Skeletal muscle tissue (tissue), 4 donors: ENCODE measurements around the gene SLC25A23. TPM values are rescaled to one million over a fixed set of nuclear protein-coding genes. Genes with fewer than 3 reads are reported as not detected.

Experiments used
- H3K27ac ChIP-seq: one replicate; pipeline ENCODE4 v1.7.0; 2013; ENCODE audit warnings: mild to moderate bottlenecking, low read depth, low read length, inconsistent platforms
- H3K27me3 ChIP-seq, 3 donors: one replicate each; pipeline ENCODE4 v1.7.0; 2013; ENCODE audit warnings: low read length in 3 of 3; ENCODE audit not compliant: control insufficient read depth in 3 of 3, insufficient read depth in 3 of 3
- H3K36me3 ChIP-seq, 3 donors: one replicate each; pipeline ENCODE4 v1.7.0; 2013; ENCODE audit warnings: low read length in 3 of 3; ENCODE audit not compliant: control insufficient read depth in 3 of 3, insufficient read depth in 3 of 3
- H3K4me1 ChIP-seq, 3 donors: one replicate each; pipeline ENCODE4 v1.7.0; 2013; ENCODE audit warnings: low read length in 3 of 3, mild to moderate bottlenecking in 3 of 3; ENCODE audit not compliant: control insufficient read depth in 3 of 3, insufficient read depth in 3 of 3
- H3K4me3 ChIP-seq, 3 donors: one replicate each; pipeline ENCODE4 v1.7.0; 2013; ENCODE audit warnings: low read length in 3 of 3
- H3K9ac ChIP-seq, 3 donors: one replicate each; pipeline ENCODE4 v1.7.0; 2013; ENCODE audit warnings: low read length in 3 of 3, mild to moderate bottlenecking in 3 of 3, moderate library complexity in 2 of 3, low read depth in 1 of 3
- H3K9me3 ChIP-seq, 3 donors: one replicate each; pipeline ENCODE4 v1.7.0; 2013; ENCODE audit warnings: low read length in 3 of 3; ENCODE audit not compliant: control insufficient read depth in 3 of 3
- total RNA-seq: library from RNA; depleted of rRNA; stranded (reverse); fragments of >200 nt; gene quantifications from one replicate; pipeline ENCODE4 v1.2.3, GENCODE V29; 2014
- donor health status: Osteomylitis.

The SLC25A23 gene
- total RNA-seq, 1 donor from 2014 or later = 7.8 TPM

DNA sequence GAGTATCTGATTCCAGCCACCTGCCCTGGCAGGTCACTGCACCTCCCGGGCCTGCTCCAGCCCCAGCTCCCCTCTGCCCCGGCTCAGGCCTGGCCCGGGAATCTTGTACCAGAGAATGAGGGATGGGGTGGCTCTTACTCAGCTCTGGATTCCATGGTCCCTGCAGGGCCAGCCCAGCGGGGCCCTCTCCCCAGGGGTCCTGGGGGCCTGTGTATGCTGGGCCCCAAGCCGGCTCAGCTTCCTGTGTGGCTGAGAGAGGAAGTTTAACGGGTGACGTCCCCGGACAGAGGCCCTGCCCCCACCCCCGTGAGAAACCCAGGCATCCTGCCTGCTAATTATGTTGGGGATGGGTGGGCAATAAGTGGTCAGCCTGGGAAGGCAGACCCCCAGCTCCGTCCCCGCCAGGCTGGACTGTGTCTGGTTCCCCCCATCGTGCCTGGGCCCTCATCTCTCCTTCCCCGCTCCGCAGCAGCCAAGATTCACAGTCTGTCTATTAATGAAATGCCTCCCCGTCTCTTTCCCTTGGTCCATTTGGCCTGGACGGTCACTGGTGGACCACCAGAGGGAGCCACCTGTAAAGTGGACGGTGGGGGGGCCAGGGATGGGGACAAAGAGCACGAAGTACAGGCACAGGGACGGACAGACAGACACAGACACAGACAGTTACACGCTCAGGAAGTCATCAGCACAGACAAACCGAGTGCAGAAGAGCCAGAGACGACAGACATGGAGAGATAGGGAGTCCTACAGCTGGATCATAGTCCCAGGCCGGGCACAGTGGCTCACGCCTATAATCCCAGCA, 22.1 kb upstream of the SLC25A23 start, which contains the start of gene DENND1C:
TSS of gene DENND1C (minus strand) at position 247 of the 802 bp plus-strand sequence. CDS start at position 155, 92 bp downstream.
- Histone ChIP-seq H3K9me3 (no peaks in the 10 kb centered on the region), H3K9ac (peak within 1 kb of the TSS in 1 of 3 donors; percentile 38), H3K4me3 (peak within 1 kb of the TSS in 1 of 3 donors; percentile 19), H3K36me3 (no peaks in the 10 kb centered on the region), H3K27me3 (peaks cover 24 to 29% (median 24%) of the 10 kb centered on the region in 3 donors), H3K27ac (no peak within 1 kb of the TSS), H3K4me1 (no peaks in the 10 kb centered on the region)

DNA sequence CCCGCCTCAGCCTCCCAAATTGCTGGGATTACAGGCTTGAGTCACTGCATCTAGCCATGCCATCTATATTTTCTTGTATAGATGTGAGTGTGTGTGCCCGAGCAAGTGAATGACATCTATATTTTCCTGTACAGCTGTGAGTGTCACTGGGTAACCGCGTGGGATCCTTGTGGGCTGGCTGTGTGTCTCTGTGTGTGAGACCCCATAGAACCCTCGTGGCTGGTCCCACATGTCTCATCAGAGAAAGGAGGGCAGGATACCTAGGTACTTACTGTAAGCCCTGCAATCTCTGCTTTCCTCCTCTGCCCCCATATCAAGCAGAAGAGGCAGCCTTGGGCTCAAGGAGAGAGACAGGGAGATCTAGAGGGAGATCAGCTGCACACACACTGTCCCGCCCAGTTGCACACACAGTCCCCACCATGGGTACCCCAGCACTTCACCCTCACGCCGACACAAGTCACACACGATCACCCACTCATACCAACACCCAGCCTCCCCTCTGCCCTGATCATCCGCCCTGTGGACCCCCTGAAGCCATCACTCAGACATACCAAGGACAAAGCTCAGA, 21.3 kb upstream of the SLC25A23 start:
- Histone ChIP-seq H3K9me3 (no peaks in the 10 kb centered on the region), H3K4me3 (peak overlapping the region in 1 of 3 donors; percentile 19), H3K9ac (peak overlapping the region in 1 of 3 donors; percentile 38), H3K36me3 (no peaks in the 10 kb centered on the region), H3K4me1 (peaks cover 0 to 4% (median 2%) of the 10 kb centered on the region in 3 donors), H3K27me3 (peaks cover 31 to 37% (median 31%) of the 10 kb centered on the region in 3 donors), H3K27ac (no peak overlapping the region)

DNA sequence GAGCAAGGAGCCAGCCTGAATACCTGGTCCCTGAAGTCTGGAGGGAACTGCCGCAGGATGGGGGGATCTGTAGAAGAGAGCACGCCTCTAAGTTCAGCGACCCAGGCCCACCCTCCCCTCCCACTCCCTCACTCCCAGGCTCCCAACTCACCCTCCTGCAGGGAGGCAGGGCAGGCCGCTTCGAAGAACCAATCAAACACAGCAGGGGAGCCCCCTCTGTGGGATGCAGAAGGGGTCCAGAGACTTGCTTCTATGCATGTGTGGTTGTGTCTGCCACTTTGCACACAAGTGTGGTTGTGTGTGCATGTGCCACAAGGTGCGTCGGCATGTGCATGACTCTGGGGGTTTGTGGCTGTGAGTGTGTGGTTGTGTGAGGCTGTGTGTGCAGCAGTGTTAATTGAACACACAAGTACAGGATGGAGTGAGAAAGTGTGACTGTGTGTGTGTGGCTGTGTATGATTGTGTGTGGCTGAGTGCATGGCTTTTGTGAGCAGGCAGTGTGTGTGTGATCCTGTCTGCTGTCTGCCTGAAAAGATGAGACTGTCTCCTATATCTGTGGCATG, 20.3 kb upstream of the SLC25A23 start:
- Histone ChIP-seq H3K9ac (no peak overlapping the region), H3K27ac (no peak overlapping the region), H3K27me3 (peaks cover 41 to 47% (median 42%) of the 10 kb centered on the region in 3 donors)

DNA sequence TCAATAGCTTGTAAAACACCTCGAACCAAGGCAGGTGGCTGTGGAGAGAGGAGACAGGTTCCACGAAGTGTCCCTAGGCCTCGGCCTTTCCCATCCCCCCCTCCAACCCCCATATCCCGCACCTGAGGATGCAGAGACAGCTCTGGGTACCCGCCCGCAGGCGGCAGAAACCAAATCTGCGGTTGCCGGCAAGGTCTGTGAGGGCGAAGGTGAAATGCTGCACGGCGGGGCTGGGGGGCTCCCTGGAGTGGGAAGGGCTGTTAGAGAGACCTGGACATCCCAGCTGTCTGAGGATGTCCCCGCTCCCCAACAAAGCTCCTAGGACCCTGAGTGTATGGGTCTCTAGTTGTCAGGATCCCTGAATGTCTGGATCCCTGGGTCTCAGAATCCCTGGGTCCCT, 19.2 kb upstream of the SLC25A23 start:
- H3K9ac ChIP-seq = no peak overlapping the region
- H3K27ac ChIP-seq = no peak overlapping the region
- H3K27me3 ChIP-seq = peaks cover 46 to 49% (median 47%) of the 10 kb centered on the region in 3 donors
- H3K4me1 ChIP-seq = peaks cover 0 to 5% (median 4%) of the 10 kb centered on the region in 3 donors
- no peaks in the 10 kb centered on the region for H3K36me3 ChIP-seq
- no peaks in the 10 kb centered on the region for H3K9me3 ChIP-seq
- no peak overlapping the region for H3K4me3 ChIP-seq

More for the DNA sequence above, 20.3 kb upstream of the SLC25A23 start:
- Histone ChIP-seq H3K4me3 (no peak overlapping the region), H3K4me1 (peaks cover 0 to 5% (median 4%) of the 10 kb centered on the region in 3 donors), H3K36me3 (no peaks in the 10 kb centered on the region), H3K9me3 (no peaks in the 10 kb centered on the region)

DNA sequence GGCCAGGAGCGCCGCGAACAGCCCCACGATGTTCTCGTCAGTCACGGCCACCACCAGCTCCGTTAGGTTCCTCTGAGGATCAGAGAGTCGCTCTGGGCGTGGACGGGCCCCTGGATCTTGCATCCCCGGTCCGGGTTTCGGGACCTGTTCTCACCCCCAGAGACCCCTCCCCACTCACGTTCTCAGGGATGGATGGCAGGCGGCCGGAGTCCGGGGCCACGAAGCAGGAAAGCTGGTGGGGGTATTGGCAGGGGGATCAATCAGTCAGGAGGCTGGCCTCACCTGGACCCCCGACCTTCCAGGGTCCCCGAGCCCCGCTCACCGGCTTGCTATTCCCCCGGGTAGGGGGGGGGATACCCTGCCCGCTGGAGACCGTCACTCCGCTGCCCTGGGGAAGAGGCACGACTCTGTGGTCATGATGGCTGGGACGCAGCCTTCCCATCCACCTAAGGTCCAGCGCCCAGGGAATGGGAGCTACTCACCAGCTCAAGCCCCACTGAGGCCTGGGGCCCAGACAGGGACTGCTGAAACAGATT, 17.4 kb upstream of the SLC25A23 start:
- Histone ChIP-seq H3K27me3 (peaks cover 36 to 49% (median 46%) of the 10 kb centered on the region in 3 donors), H3K36me3 (no peaks in the 10 kb centered on the region), H3K9me3 (no peaks in the 10 kb centered on the region), H3K4me3 (no peak overlapping the region), H3K9ac (no peak overlapping the region), H3K4me1 (peaks cover 0 to 5% (median 4%) of the 10 kb centered on the region in 3 donors), H3K27ac (no peak overlapping the region)

DNA sequence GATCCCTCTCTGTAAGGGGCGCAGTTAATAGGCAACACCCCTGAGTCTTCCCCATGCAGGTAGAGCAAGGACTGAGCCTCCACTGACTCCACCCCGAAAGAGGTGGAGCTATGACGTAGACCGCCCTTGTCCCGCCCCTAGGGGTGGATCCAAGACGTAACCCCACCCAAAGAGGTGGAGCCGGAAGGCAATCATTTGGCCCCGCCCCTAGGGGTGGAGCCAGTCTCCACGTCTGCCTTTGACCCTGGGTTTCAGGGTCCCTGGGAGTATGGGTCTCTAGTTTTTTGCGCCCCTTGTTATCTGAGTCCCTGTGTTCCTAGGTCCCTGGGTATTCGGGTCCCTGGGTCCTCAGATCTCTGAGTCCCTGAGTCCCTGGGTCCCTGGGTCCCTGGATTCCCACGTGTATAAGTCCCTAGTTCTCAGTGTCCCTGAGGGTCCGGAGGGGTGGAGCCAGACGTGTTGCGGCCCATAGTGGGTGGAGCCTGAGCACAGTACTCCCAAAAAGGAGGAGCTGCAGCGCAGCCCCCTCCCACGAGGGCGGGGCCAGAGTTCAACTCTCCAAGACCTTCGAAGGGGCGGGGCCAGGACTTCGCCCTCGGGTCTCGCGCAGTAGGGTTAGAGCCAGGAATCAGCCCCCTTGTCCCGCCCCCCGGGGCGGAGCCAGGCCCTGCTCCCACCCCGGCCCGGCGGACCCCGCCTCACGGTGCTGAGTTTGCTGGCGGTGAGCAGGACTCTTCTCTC, 16.7 kb upstream of the SLC25A23 start:
- Histone ChIP-seq H3K9ac (no peak overlapping the region), H3K4me3 (no peak overlapping the region), H3K27ac (no peak overlapping the region), H3K36me3 (no peaks in the 10 kb centered on the region), H3K27me3 (peaks cover 34 to 47% (median 46%) of the 10 kb centered on the region in 3 donors), H3K4me1 (peaks cover 0 to 5% (median 4%) of the 10 kb centered on the region in 3 donors), H3K9me3 (no peaks in the 10 kb centered on the region)

DNA sequence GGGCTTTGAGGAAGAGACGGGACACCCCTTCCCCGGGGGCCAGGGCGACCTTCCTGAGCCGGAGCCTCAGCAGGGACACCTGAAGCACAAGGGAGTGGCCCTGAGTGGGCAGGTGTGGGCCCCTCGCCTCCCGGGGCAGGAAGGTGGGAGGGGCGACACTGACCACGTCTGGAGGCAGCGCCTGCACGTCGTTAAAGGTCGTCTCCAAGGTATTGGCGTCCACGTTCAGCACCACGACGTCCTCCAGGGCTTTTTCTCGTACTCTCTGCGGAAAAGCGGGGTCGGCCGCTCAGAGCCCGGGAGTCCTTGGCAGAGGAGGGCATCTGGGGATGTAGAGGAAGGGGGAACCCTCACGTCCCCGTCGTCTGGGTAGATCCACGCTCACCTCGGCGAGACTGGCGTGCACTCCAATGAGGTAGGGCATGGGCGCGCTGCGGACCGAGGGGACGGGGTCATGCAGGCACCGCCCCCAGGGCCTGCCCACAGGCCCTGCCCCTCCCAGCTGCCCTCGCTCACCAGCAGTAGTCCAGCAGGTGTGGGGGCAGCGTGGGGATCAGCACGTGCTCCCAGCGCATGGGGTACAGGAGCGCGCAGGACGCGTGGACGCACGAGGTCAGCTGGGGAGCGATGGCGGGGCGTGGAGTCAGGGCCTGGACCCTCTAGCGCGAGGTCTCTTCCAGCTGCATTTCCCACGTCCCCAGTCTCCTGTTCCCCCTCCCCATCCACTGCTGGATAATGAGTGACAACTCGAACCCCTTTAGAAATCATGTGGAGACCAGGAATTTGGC, 15.9 kb upstream of the SLC25A23 start:
- Histone ChIP-seq H3K4me1 (peaks cover 0 to 5% (median 4%) of the 10 kb centered on the region in 3 donors), H3K4me3 (no peak overlapping the region), H3K9me3 (no peaks in the 10 kb centered on the region), H3K27me3 (peaks cover 28 to 44% (median 39%) of the 10 kb centered on the region in 3 donors), H3K9ac (no peak overlapping the region), H3K36me3 (no peaks in the 10 kb centered on the region), H3K27ac (no peak overlapping the region)

DNA sequence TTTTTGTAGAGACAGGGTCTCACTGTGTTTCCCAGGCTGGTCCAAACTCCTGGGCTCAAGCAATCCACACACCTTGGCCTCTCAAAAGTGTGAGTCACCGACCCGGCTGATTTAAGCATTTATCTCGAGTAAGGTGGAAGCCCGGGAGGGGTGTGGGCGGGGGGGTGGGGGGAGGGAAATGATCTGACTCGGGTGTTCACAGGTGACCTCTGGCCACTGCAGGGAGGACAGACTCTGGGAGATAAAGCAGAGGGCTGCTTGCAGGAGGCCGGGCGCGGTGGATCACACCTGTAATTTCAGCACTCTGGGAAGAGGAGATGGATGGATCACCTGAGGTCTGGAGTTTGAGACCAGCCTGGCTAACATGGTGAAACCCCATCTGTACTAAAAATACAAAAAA, 14.1 kb upstream of the SLC25A23 start:
- Histone ChIP-seq H3K9me3 (no peaks in the 10 kb centered on the region), H3K27me3 (peaks cover 24 to 31% (median 28%) of the 10 kb centered on the region in 3 donors), H3K36me3 (no peaks in the 10 kb centered on the region), H3K4me3 (no peak overlapping the region), H3K27ac (no peak overlapping the region), H3K9ac (no peak overlapping the region), H3K4me1 (peaks cover 0 to 5% (median 4%) of the 10 kb centered on the region in 3 donors)

DNA sequence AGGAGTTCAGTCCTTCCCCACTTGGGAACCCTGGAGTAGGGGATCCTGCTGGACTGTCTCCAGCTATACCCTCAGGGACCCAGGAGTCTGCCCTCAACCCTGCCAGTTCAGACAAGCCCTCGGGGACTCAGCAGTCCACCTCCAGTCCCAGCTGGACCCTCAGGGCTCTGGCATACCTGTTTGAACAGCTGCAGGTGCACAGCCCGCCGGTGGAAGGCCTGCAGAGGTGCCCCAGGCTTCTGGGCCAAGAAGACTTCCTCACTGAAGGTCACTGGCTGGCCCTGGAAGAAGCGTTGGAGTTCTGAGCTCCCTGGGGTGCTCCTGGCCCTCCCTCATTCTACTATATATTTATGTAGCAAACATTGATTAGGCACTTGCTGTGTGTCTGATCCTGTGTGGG, 13.1 kb upstream of the SLC25A23 start:
- no peaks in the 10 kb centered on the region for H3K36me3 ChIP-seq
- H3K9ac ChIP-seq = no peak overlapping the region
- H3K9me3 ChIP-seq = no peaks in the 10 kb centered on the region
- peaks cover 28 to 31% (median 30%) of the 10 kb centered on the region in 3 donors for H3K27me3 ChIP-seq
- no peak overlapping the region for H3K27ac ChIP-seq
- H3K4me1 ChIP-seq = peaks cover 0 to 5% (median 4%) of the 10 kb centered on the region in 3 donors
- no peak overlapping the region for H3K4me3 ChIP-seq
